ENCODE results near the gene ST6GAL2. TPM values are rescaled to one million over a fixed set of nuclear protein-coding genes. Genes with fewer than 3 reads are reported as not detected.

Gene ST6GAL2
- total RNA-seq, 1 experiment from 2014 or later: 11.0 TPM

GRCh38 chr2:106816974-106817373 is 69.0 kb downstream of the ST6GAL2 start:
- no peak for TF ChIP-seq RORB (CRISPR knock-in tag; IDR thresholded peaks at IDR 0.05)
- TF ChIP-seq ZNF232 (CRISPR knock-in tag; IDR thresholded peaks at IDR 0.05): no peak
- no peak for TF ChIP-seq IRF2 (CRISPR knock-in tag; IDR thresholded peaks at IDR 0.05; ENCODE audit: borderline replicate concordance, low read depth)
- TF ChIP-seq CREB1 (CRISPR knock-in tag; IDR thresholded peaks at IDR 0.05): no peak
- TF ChIP-seq PREB (CRISPR knock-in tag; IDR thresholded peaks at IDR 0.05; ENCODE audit: borderline replicate concordance): no peak
- no peak for TF ChIP-seq GABPB1 (CRISPR knock-in tag; IDR thresholded peaks at IDR 0.05)
- Mint-ChIP-seq H3K36me3 (peaks cover 11% of the 10 kb centered on the region), H3K27ac (no peak overlapping the region), H3K4me3 (no peak overlapping the region), H3K9me3 (0 out of 2 replicates have a peak, but pooled peaks cover 4% of the 10 kb centered on the region), H3K27me3 (ENCODE audit: low read depth) (no peaks in the 10 kb centered on the region), H3K4me1 (no peaks in the 10 kb centered on the region)
- DNase-seq (ENCODE audit: low spot score) (no peak), ATAC-seq (no peak)
- POLR2A ChIA-PET: no interaction called here
- CTCF ChIA-PET: no interaction called here

GRCh38 chr2:106812841-106813240 is 73.1 kb downstream of the ST6GAL2 start:
- Mint-ChIP-seq H3K27me3 (ENCODE audit: low read depth) (no peaks in the 10 kb centered on the region), H3K9me3 (no peaks in the 10 kb centered on the region), H3K4me3 (no peak overlapping the region), H3K4me1 (peaks cover 3% of the 10 kb centered on the region; the same call in 1 of the 2 replicates), H3K27ac (no peak overlapping the region), H3K36me3 (peaks cover 11% of the 10 kb centered on the region)
- TF ChIP-seq ZNF121 (CRISPR knock-in tag; IDR thresholded peaks at IDR 0.05): no peak
- no peak for TF ChIP-seq ATF3 (CRISPR knock-in tag; conservative IDR thresholded peaks at IDR 0.05)
- no peak for TF ChIP-seq FOXK1 (CRISPR knock-in tag; IDR thresholded peaks at IDR 0.05)
- no peak for TF ChIP-seq CDX4 (CRISPR knock-in tag; IDR thresholded peaks at IDR 0.05; ENCODE audit: borderline replicate concordance)
- TF ChIP-seq IRF1 (CRISPR knock-in tag; IDR thresholded peaks at IDR 0.05): no peak
- TF ChIP-seq JUN (CRISPR knock-in tag; IDR thresholded peaks at IDR 0.05): no peak
- no peak for TF ChIP-seq USF1 (CRISPR knock-in tag; IDR thresholded peaks at IDR 0.05)
- no peak for TF ChIP-seq AFF4 (CRISPR knock-in tag; IDR thresholded peaks at IDR 0.05; ENCODE audit: borderline replicate concordance)
- CTCF ChIA-PET: no interaction called here
- POLR2A ChIA-PET: no interaction called here
- no peak for ATAC-seq
- DNase-seq (ENCODE audit: low spot score): no peak

GRCh38 chr2:106812383-106812782 is 73.6 kb downstream of the ST6GAL2 start:
- ChIA-PET CTCF (no interaction called here), POLR2A (no interaction called here)
- peaks cover 3% of the 10 kb centered on the region; the same call in 1 of the 2 replicates for H3K4me1 Mint-ChIP-seq
- H3K4me3 Mint-ChIP-seq: no peak overlapping the region
- DNase-seq (ENCODE audit: low spot score): no peak
- ATAC-seq: no peak
- peaks cover 9% of the 10 kb centered on the region for H3K36me3 Mint-ChIP-seq
- no peaks in the 10 kb centered on the region for H3K27me3 Mint-ChIP-seq (ENCODE audit: low read depth)
- no peak overlapping the region for H3K27ac Mint-ChIP-seq
- H3K9me3 Mint-ChIP-seq: no peaks in the 10 kb centered on the region
- TF ChIP-seq ZNF416 (CRISPR knock-in tag; IDR thresholded peaks at IDR 0.05) (no peak), SMAD3 (CRISPR knock-in tag; IDR thresholded peaks at IDR 0.05; ENCODE audit: borderline replicate concordance) (no peak), KAT7 (CRISPR knock-in tag; IDR thresholded peaks at IDR 0.05; ENCODE audit: borderline replicate concordance) (no peak), ZNF138 (CRISPR knock-in tag; conservative IDR thresholded peaks at IDR 0.05) (no peak), FOXP4 (CRISPR knock-in tag; IDR thresholded peaks at IDR 0.05) (no peak), ZNF423 (CRISPR knock-in tag; IDR thresholded peaks at IDR 0.05) (no peak), E2F4 (CRISPR knock-in tag; IDR thresholded peaks at IDR 0.05; ENCODE audit: borderline replicate concordance, low read depth) (no peak), GRHL2 (CRISPR knock-in tag; IDR thresholded peaks at IDR 0.05; ENCODE audit: insufficient replicate concordance, severe bottlenecking) (no peak), ZNF317 (CRISPR knock-in tag; IDR thresholded peaks at IDR 0.05; ENCODE audit: borderline replicate concordance, low read depth) (no peak)

Data from WTC11 (cell line).